OCI-LY3 (cell line): Measurements from ENCODE around the gene SP9.

Experiments
- CTCF ChIP-seq: fragments of 200-600, 300-600 bp; sonication (generic); IDR thresholded peaks from 2 replicates; pipeline ENCODE4 v1.5.1; 2014; ENCODE audit warnings: antibody characterized with exemption, low read length, low read depth
- EZH2phosphoT487 ChIP-seq: fragments of 200-600 bp; shearing (Covaris generic); IDR thresholded peaks from 2 replicates; pipeline ENCODE4 v1.6.1; 2018; ENCODE audit warnings: antibody characterized with exemption, mixed run types, low read depth

DNA sequence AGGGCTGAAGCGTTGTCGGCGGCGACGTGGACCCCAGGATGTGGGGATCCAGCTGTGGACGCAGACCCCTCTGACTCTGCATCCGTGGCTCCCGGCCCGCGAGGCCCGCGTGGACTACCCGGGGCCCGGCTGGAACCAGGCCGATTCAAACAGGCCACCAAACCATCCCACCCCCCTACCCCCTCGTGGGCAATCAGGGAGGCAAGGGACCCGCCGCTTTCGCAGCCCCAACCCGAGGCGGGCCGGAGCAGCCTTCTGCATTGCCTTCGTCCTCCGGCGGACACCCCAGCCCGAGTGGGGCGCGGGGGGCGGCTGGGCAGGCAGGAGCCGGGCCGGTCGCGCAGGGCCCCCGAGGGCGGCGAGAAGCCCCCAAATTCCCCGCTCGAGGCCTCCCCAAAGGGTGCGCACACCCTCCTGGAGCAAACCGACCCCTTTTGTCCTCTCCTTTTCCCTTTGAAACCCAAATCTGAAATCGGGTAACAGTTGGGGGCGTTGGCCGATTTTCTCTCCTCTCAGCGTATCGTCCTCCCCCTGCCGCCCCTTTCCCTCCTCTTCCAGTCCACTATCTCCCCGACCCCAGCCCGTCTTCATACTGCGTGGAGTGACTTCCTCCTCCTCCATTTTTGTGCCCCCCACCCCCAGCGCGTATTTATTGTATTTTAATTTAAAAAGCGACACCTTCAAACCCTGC lies 7.4 kb downstream of the SP9 start:
- no peak for TF ChIP-seq CTCF
- no peak for TF ChIP-seq EZH2phosphoT487
